IMR-90 (cell line): ENCODE data around the gene PPP1R27. TPM values are rescaled to one million over a fixed set of nuclear protein-coding genes. Genes with fewer than 3 reads are reported as not detected.

ENCODE experiments used
- ATAC-seq: fragments of 200-7000 bp; cut with Tn5 transposase; 2 replicates; pipeline ENCODE4 v1.9.1; 2020; ENCODE audit warnings: low read depth, mild to moderate bottlenecking, moderate library complexity
- BruUV-seq: library from RNA; stranded (reverse); fragments of 400-500 nt; replicated peaks from 2 replicates; lab custom pipeline; 2021; lab: Mats Ljungman, UMichigan
- CTCF ChIA-PET: fragments of 300-600 bp; formaldehyde crosslinking; extraction: SDS; loops from one replicate; lab custom pipeline; 2021; ENCODE audit warnings: antibody characterized with exemption; lab: Yijun Ruan, JAX
- POLR2A ChIA-PET: fragments of 300-600 bp; sonication (Branson Sonifier 250); formaldehyde crosslinking; loops from one replicate; lab custom pipeline; 2022; ENCODE audit warnings: antibody characterized with exemption; ENCODE audit not compliant: unreplicated experiment; lab: Charles Lee
- DNase-seq: peaks from one replicate; pipeline ENCODE4 v3.0.0; 2013
- H2AFZ ChIP-seq: replicated peaks from 2 replicates; pipeline ENCODE3; 2013; ENCODE audit warnings: low read length, mild to moderate bottlenecking; ENCODE audit not compliant: poor library complexity
- H2AK5ac ChIP-seq: 2 replicates; pipeline ENCODE4 v1.6.1; 2013; ENCODE audit warnings: low read depth, low read length, inconsistent platforms
- H2AK9ac ChIP-seq: replicated peaks from 2 replicates; pipeline ENCODE3; 2013; ENCODE audit warnings: mild to moderate bottlenecking, low read depth, low read length, moderate library complexity; ENCODE audit not compliant: poor library complexity
- H2BK120ac ChIP-seq: 2 replicates; pipeline ENCODE4 v1.6.1; 2013; ENCODE audit warnings: low read depth, low read length, inconsistent platforms
- H2BK15ac ChIP-seq: 3 replicates; pipeline ENCODE4 v1.6.1; 2013; ENCODE audit warnings: low read depth, low read length, inconsistent platforms
- H2BK20ac ChIP-seq: 2 replicates; pipeline ENCODE4 v1.6.1; 2013; ENCODE audit warnings: low read depth, mild to moderate bottlenecking, inconsistent platforms, low read length, moderate library complexity
- H2BK5ac ChIP-seq: 2 replicates; pipeline ENCODE4 v1.6.1; 2013; ENCODE audit warnings: mild to moderate bottlenecking, low read depth, low read length, inconsistent platforms; ENCODE audit not compliant: poor library complexity, severe bottlenecking
- H3K14ac ChIP-seq: replicated peaks from 2 replicates; pipeline ENCODE4 v1.6.1; 2013; ENCODE audit warnings: low read depth, low read length, inconsistent platforms
- H3K18ac ChIP-seq: 2 replicates; pipeline ENCODE4 v1.6.1; 2013; ENCODE audit warnings: low read depth, low read length, control low read depth
- H3K23ac ChIP-seq: 2 replicates; pipeline ENCODE4 v1.6.1; 2013; ENCODE audit warnings: low read depth, low read length, inconsistent platforms
- H3K27ac ChIP-seq: 2 replicates; pipeline ENCODE4 v1.5.1; 2013; ENCODE audit warnings: mild to moderate bottlenecking, control low read depth, low read length; ENCODE audit not compliant: insufficient read depth
- H3K27me3 ChIP-seq: 2 replicates; pipeline ENCODE4 v1.6.1; 2013; ENCODE audit warnings: low read length; ENCODE audit not compliant: control insufficient read depth, insufficient read depth
- H3K36me3 ChIP-seq: 2 replicates; pipeline ENCODE4 v1.6.1; 2013; ENCODE audit warnings: low read length, mixed read lengths; ENCODE audit not compliant: control insufficient read depth, insufficient read depth
- H3K4ac ChIP-seq: 2 replicates; pipeline ENCODE4 v1.6.1; 2013; ENCODE audit warnings: low read depth, low read length, inconsistent platforms
- H3K4me1 ChIP-seq: 2 replicates; pipeline ENCODE4 v1.6.1; 2013; ENCODE audit warnings: low read length, mixed read lengths; ENCODE audit not compliant: control insufficient read depth, insufficient read depth
- H3K4me2 ChIP-seq: 2 replicates; pipeline ENCODE4 v1.6.1; 2013; ENCODE audit warnings: low read depth, mild to moderate bottlenecking, control low read depth, low read length, moderate library complexity
- H3K4me3 ChIP-seq: 2 replicates; pipeline ENCODE4 v1.5.1; 2013; ENCODE audit warnings: low read depth, mild to moderate bottlenecking, control low read depth, low read length, moderate library complexity; ENCODE audit not compliant: insufficient read depth
- H3K56ac ChIP-seq: 2 replicates; pipeline ENCODE4 v1.6.1; 2013; ENCODE audit warnings: low read length, inconsistent platforms; ENCODE audit not compliant: insufficient read depth; ENCODE audit errors: extremely low read depth
- H3K79me1 ChIP-seq, 2 experiments: 2 replicates each; pipeline ENCODE4 v1.6.1; 2013; ENCODE audit warnings: low read length in 2 of 2, inconsistent platforms in 1 of 2, low read depth in 1 of 2
- H3K9ac ChIP-seq: 2 replicates; pipeline ENCODE4 v1.6.1; 2013; ENCODE audit warnings: low read depth, low read length, control low read depth
- H3K9me1 ChIP-seq: 2 replicates; pipeline ENCODE4 v1.6.1; 2013; ENCODE audit warnings: low read length, inconsistent platforms; ENCODE audit not compliant: insufficient read depth
- H3K9me3 ChIP-seq: 2 replicates; pipeline ENCODE4 v1.6.1; 2013; ENCODE audit warnings: low read length; ENCODE audit not compliant: control insufficient read depth, insufficient read depth
- H4K20me1 ChIP-seq: 2 replicates; pipeline ENCODE4 v1.6.1; 2013; ENCODE audit warnings: low read length, inconsistent platforms; ENCODE audit not compliant: insufficient read depth
- H4K5ac ChIP-seq: 2 replicates; pipeline ENCODE4 v1.6.1; 2013; ENCODE audit warnings: mild to moderate bottlenecking, low read depth, low read length, control low read depth
- H4K8ac ChIP-seq, 2 experiments: 2 replicates each; pipeline ENCODE4 v1.6.1; 2013; ENCODE audit warnings: low read depth in 2 of 2, low read length in 2 of 2, control low read depth in 1 of 2, inconsistent platforms in 1 of 2
- H4K91ac ChIP-seq: 2 replicates; pipeline ENCODE4 v1.6.1; 2013; ENCODE audit warnings: low read depth, low read length, inconsistent platforms; ENCODE audit not compliant: insufficient read depth
- BHLHE40 ChIP-seq: fragments of 150-350 bp; IDR thresholded peaks from 2 replicates; pipeline ENCODE4 v1.6.1; 2016; ENCODE audit warnings: mild to moderate bottlenecking, low read depth, low read length
- CEBPB ChIP-seq: IDR thresholded peaks from 2 replicates; pipeline ENCODE4 v1.6.1; 2012; ENCODE audit warnings: low read depth, low read length, improper control_type of control experiment
- CHD1 ChIP-seq: IDR thresholded peaks from 2 replicates; pipeline ENCODE4 v1.6.1; 2012; ENCODE audit warnings: low read depth, low read length, improper control_type of control experiment
- CTCF ChIP-seq: conservative IDR thresholded peaks from 2 replicates; pipeline ENCODE4 v1.5.1; 2012; ENCODE audit warnings: mild to moderate bottlenecking, low read depth, low read length, improper control_type of control experiment
- FOS ChIP-seq: fragments of 150-350 bp; IDR thresholded peaks from 2 replicates; pipeline ENCODE4 v1.6.1; 2016; ENCODE audit warnings: low read depth, low read length
- MAFK ChIP-seq: IDR thresholded peaks from 2 replicates; pipeline ENCODE4 v1.6.1; 2012; ENCODE audit warnings: low read depth, low read length, improper control_type of control experiment
- MAZ ChIP-seq: IDR thresholded peaks from 2 replicates; pipeline ENCODE4 v1.6.1; 2012; ENCODE audit warnings: low read depth, mild to moderate bottlenecking, low read length, improper control_type of control experiment, moderate library complexity, borderline replicate concordance
- MXI1 ChIP-seq: IDR thresholded peaks from 2 replicates; pipeline ENCODE4 v1.6.1; 2012; ENCODE audit warnings: low read depth, mild to moderate bottlenecking, low read length, moderate library complexity, borderline replicate concordance
- NFE2L2 ChIP-seq: fragments of 150-350 bp; IDR thresholded peaks from 2 replicates; pipeline ENCODE4 v1.6.1; 2016; ENCODE audit warnings: low read depth, mild to moderate bottlenecking, low read length
- POLR2A ChIP-seq: IDR thresholded peaks from 2 replicates; pipeline ENCODE4 v1.6.1; 2012; ENCODE audit warnings: mild to moderate bottlenecking, low read depth, low read length
- RAD21 ChIP-seq: IDR thresholded peaks from 2 replicates; pipeline ENCODE4 v1.6.1; 2012; ENCODE audit warnings: low read length, improper control_type of control experiment
- RCOR1 ChIP-seq: IDR thresholded peaks from 2 replicates; pipeline ENCODE4 v1.6.1; 2012; ENCODE audit warnings: mild to moderate bottlenecking, low read length, improper control_type of control experiment; ENCODE audit not compliant: insufficient replicate concordance
- RFX5 ChIP-seq: IDR thresholded peaks from 2 replicates; pipeline ENCODE4 v1.8.0; 2012; ENCODE audit warnings: low read depth, mild to moderate bottlenecking, low read length, moderate library complexity
- SMC3 ChIP-seq: fragments of 150-350 bp; IDR thresholded peaks from 2 replicates; pipeline ENCODE4 v1.6.1; 2016; ENCODE audit warnings: low read depth, mild to moderate bottlenecking, antibody characterized with exemption, low read length, moderate library complexity
- USF2 ChIP-seq: fragments of 150-350 bp; IDR thresholded peaks from 2 replicates; pipeline ENCODE4 v1.6.1; 2017; ENCODE audit warnings: mild to moderate bottlenecking, antibody characterized with exemption, low read length, low read depth
- WGBS, 2 experiments: methylation state at CpG; one replicate each; pipeline versions ENCODE4 v1.1.5 to v1.1.7; 2013; ENCODE audit warnings: missing lambda C conversion rate in 2 of 2; ENCODE audit not compliant: insufficient read length in 1 of 2; ENCODE audit errors: extremely low coverage in 2 of 2; 5-methylcytosine and 5-hydroxymethylcytosine counted together
- dilution Hi-C: fragments of 300-500 bp; cut with HindIII; formaldehyde crosslinking; loops from one replicate; pipeline ENCODE4 v1.14.3; 2018; ENCODE audit warnings: low sequenced_read_pairs; ENCODE audit not compliant: unreplicated experiment
- in situ Hi-C: fragments of 300-500 bp; cut with MboI; formaldehyde crosslinking; loops from 3 replicates; pipeline ENCODE4 v1.14.3; 2019; ENCODE audit warnings: low sequenced_read_pairs, inconsistent platforms, mixed read lengths
- intact Hi-C: fragments of 100-400 bp; cut with micrococcal nuclease; formaldehyde crosslinking; loops from 2 replicates; pipeline ENCODE4 v1.10.0; 2022
- polyA plus RNA-seq, 3 experiments: library from polyadenylated mRNA; depleted of rRNA; stranded (reverse); fragments of >200 nt; gene quantifications; 2 replicates each; pipeline ENCODE4 v1.2.3, GENCODE V29; 2012; ENCODE audit warnings: low replicate concordance in 1 of 3
- total RNA-seq: library from RNA; depleted of rRNA; stranded (reverse); fragments of >200 nt; gene quantifications from 2 replicates; pipeline ENCODE4 v1.2.3, GENCODE V29; 2012
- TF ChIP-seq, protein P1 (sequence below): fragments of 150-350 bp; IDR thresholded peaks from 2 replicates; pipeline ENCODE4 v1.6.1; 2016; ENCODE audit warnings: low read depth, mild to moderate bottlenecking, low read length, moderate library complexity, borderline replicate concordance

The PPP1R27 gene
- total and polyA plus RNA-seq, 2 of the 4 experiments (the other 2 are of a cell fraction), result 0.21 TPM; not detected in 1

DNA sequence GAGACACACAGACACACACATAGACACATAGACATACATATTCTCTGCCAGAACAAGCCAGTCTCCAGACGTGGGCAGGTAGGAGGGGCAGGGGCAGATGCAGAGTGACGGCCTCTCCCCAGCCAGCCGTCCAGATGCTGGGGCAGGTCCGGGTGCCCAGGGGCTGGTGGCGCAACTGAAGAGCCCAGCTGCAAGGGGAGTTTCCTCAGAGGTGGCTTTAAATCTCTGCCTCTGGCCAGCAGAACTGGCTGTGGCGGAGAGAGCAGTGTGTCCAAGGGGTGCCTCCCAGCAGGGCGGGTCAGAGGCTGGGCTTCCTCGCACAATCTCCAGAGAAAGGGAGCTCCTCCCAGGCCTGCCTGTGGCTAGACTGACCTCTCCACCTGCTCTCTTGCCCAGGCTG lies 40.3 kb downstream of the PPP1R27 start:
- Histone ChIP-seq H3K4me1 (no peaks in the 10 kb centered on the region), H3K56ac (no peak overlapping the region), H3K9me1 (peaks cover 12% of the 10 kb centered on the region), H4K20me1 (no peaks in the 10 kb centered on the region), H3K4ac (no peak overlapping the region), H3K4me2 (no peak overlapping the region), H3K27me3 (peaks cover 4% of the 10 kb centered on the region), H3K79me1 (no peaks in the 10 kb centered on the region), H2BK15ac (no peak overlapping the region), H3K4me3 (no peak overlapping the region), H3K14ac (no peak overlapping the region), H2BK20ac (no peak overlapping the region), H3K27ac (no peak overlapping the region), H4K5ac (no peak overlapping the region), H2BK120ac (no peak overlapping the region), H2AK9ac (no peak overlapping the region), H3K23ac (no peak overlapping the region), H3K9me3 (no peaks in the 10 kb centered on the region), H3K9ac (no peak overlapping the region), H2AFZ (no peak overlapping the region), H4K8ac (no peak overlapping the region), H3K36me3 (no peaks in the 10 kb centered on the region), H4K91ac (no peak overlapping the region), H2AK5ac (no peak overlapping the region), H3K18ac (no peak overlapping the region), H2BK5ac (no peak overlapping the region)
- intact Hi-C loops (no loop called here), dilution Hi-C loops (no loop called here), in situ Hi-C loops (no loop called here)
- whole genome bisulfite sequencing, 2 experiments, result 14% methylated on average over 2 of the region's 8 CpGs; no CpG with 5 or more reads in 1 of the 2 experiments
- no peak for DNase-seq
- TF ChIP-seq MXI1 (no peak), CTCF (no peak), SMC3 (no peak), MAZ (no peak), USF2 (no peak), FOS (no peak), NFE2L2 (no peak), MAFK (no peak), RCOR1 (no peak), CEBPB (no peak), RFX5 (no peak), RAD21 (no peak), BHLHE40 (no peak), CHD1 (no peak), POLR2A (no peak)
- TF ChIP-seq, protein P1, sequence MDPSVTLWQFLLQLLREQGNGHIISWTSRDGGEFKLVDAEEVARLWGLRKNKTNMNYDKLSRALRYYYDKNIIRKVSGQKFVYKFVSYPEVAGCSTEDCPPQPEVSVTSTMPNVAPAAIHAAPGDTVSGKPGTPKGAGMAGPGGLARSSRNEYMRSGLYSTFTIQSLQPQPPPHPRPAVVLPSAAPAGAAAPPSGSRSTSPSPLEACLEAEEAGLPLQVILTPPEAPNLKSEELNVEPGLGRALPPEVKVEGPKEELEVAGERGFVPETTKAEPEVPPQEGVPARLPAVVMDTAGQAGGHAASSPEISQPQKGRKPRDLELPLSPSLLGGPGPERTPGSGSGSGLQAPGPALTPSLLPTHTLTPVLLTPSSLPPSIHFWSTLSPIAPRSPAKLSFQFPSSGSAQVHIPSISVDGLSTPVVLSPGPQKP, result no peak
- ChIA-PET CTCF (no interaction called here), POLR2A (no interaction called here)
- peak; percentile 77 for ATAC-seq
- BruUV-seq, result no TSS peak
